ENCODE data around the gene ARID1B.

ARID1B gene

GRCh38 chr6:156919814-156920369 lies 142.7 kb downstream of the ARID1B start:
- H3K27ac Mint-ChIP-seq, result no peak overlapping the region
- peaks cover 32 to 56% of the 10 kb centered on the region in 2 donors for H3K4me1 Mint-ChIP-seq
- DNase-seq (no peak), ATAC-seq (replicated peaks) (no peak)
- no peaks in the 10 kb centered on the region for H3K27me3 Mint-ChIP-seq
- peaks cover 4 to 11% of the 10 kb centered on the region in 2 donors for H3K36me3 Mint-ChIP-seq
- no peaks in the 10 kb centered on the region for H3K9me3 Mint-ChIP-seq
- H3K4me3 Mint-ChIP-seq, result no peak overlapping the region

DNA sequence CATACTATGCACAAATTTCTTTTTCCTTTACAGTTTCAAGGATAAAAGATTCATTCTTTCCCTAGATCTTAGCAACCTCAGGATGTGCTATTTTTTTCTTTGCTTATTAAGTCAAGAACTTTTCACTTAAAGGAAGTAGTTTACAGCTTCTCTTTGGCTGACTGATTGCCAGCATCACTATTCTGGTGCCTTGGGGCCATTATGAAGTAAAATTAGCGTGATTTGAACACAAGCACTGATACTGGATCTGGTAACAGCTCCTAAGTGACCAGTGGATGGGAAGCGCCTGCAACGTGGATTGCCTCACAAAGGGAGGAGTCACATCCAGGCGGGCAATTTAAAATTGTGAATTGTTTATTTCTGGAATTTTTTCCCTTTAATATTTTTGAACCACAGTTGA lies 147.1 kb downstream of the ARID1B start:
- no peak for ATAC-seq (replicated peaks)
- DNase-seq, result no peak
- peaks cover 30 to 61% of the 10 kb centered on the region in 2 donors for H3K4me1 Mint-ChIP-seq
- H3K9me3 Mint-ChIP-seq, result no peaks in the 10 kb centered on the region
- H3K27ac Mint-ChIP-seq, result no peak overlapping the region
- no peak overlapping the region for H3K4me3 Mint-ChIP-seq
- H3K36me3 Mint-ChIP-seq, result peaks cover 11 to 17% of the 10 kb centered on the region in 2 donors
- H3K27me3 Mint-ChIP-seq, result no peaks in the 10 kb centered on the region

DNA sequence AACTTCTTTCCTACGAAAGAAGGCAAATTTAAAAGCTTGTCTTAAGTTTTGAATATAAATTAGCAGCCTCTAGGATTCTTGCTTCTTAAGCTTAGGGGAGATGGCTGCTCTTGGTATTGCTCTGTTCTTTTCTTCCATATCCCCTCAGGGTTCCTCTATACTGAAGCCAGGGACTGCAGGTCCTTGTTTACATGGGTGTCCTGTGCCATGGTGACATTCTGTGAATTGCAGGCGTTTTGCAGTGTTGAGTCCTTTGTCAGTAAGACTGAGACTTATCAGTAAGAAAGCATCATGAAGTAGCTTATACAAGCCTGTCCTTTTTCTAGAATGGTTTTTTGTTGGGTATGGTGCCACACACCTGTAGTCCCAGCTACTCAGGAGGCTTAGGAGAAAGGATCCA lies 147.8 kb downstream of the ARID1B start:
- Mint-ChIP-seq H3K4me1 (peaks cover 25 to 61% of the 10 kb centered on the region in 2 donors), H3K27me3 (no peaks in the 10 kb centered on the region), H3K36me3 (peaks cover 16 to 24% of the 10 kb centered on the region in 2 donors), H3K27ac (no peak overlapping the region), H3K4me3 (no peak overlapping the region), H3K9me3 (no peaks in the 10 kb centered on the region)
- no peak for ATAC-seq (replicated peaks)
- DNase-seq, result no peak

- H3K27me3 Mint-ChIP-seq, result no peaks in the 10 kb centered on the region
- H3K9me3 Mint-ChIP-seq, result peaks cover 0 to 1% of the 10 kb centered on the region in 2 donors
- DNase-seq (no peak), ATAC-seq (replicated peaks) (peak; percentile 42 to 43)
- H3K4me3 Mint-ChIP-seq, result no peak overlapping the region
- H3K4me1 Mint-ChIP-seq, result peaks cover 24 to 60% of the 10 kb centered on the region in 2 donors
- H3K36me3 Mint-ChIP-seq, result peaks cover 20 to 29% of the 10 kb centered on the region in 2 donors
- H3K27ac Mint-ChIP-seq, result no peak overlapping the region
Observed at GRCh38 chr6:156925718-156926607, 148.8 kb downstream of the ARID1B start.

- DNase-seq (no peak), ATAC-seq (replicated peaks) (peak in 1 of 2 donors; percentile 38)
- Mint-ChIP-seq H3K9me3 (peaks cover 0 to 1% of the 10 kb centered on the region in 2 donors), H3K36me3 (peaks cover 16 to 25% of the 10 kb centered on the region in 2 donors), H3K4me3 (no peak overlapping the region), H3K27ac (peak overlapping the region; percentile 27), H3K4me1 (peaks cover 24 to 68% of the 10 kb centered on the region in 2 donors), H3K27me3 (no peaks in the 10 kb centered on the region)
Observed at GRCh38 chr6:156928126-156928525, 150.9 kb downstream of the ARID1B start.

DNA sequence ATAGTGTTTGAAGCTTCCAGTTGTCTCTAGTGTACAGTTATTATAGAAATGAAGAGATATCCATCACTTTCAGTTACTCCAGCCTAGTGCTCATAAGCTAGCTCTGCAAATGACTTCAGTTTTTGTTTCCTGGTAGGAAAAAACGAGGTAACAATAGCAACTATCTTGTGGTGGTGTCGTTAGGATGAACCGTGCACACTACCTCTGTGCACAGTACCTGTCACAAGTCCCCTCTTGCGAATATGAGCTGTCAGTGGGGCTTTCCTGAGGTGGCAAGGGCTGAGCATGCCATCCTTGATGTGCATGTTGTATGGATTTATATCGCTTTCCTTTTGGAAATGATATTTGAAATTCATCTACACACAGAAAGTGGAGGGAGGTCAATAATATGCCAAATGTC lies 151.8 kb downstream of the ARID1B start:
- no peak for ATAC-seq (replicated peaks)
- DNase-seq, result no peak
- Mint-ChIP-seq H3K4me1 (peaks cover 29 to 77% of the 10 kb centered on the region in 2 donors), H3K27ac (no peak overlapping the region), H3K4me3 (no peak overlapping the region), H3K9me3 (peaks cover 0 to 1% of the 10 kb centered on the region in 2 donors), H3K27me3 (no peaks in the 10 kb centered on the region), H3K36me3 (peaks cover 16 to 25% of the 10 kb centered on the region in 2 donors)

DNA sequence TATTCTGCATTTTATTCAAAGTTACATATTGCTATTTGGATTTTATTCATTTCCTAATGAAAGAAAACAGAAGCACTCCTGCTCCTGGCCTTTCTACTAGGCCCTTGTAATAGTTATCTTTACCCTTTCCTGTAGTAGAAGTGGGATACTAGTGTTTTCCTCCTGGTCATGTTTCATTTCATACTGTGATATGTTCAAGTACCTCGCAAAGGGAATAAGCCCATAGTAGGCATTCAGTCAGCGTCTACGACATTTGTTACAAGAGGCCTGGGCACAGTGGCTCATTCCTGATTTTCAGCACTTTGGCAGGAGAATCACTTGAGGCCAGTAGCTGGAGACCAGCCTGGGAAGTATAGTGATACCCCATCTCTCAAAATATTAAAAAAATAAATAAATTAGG lies 154.1 kb downstream of the ARID1B start:
- Mint-ChIP-seq H3K36me3 (peaks cover 26 to 32% of the 10 kb centered on the region in 2 donors), H3K4me1 (peaks cover 21 to 69% of the 10 kb centered on the region in 2 donors), H3K4me3 (no peak overlapping the region), H3K9me3 (peaks cover 0 to 1% of the 10 kb centered on the region in 2 donors), H3K27ac (no peak overlapping the region), H3K27me3 (no peaks in the 10 kb centered on the region)
- DNase-seq (no peak), ATAC-seq (replicated peaks) (no peak)

DNA sequence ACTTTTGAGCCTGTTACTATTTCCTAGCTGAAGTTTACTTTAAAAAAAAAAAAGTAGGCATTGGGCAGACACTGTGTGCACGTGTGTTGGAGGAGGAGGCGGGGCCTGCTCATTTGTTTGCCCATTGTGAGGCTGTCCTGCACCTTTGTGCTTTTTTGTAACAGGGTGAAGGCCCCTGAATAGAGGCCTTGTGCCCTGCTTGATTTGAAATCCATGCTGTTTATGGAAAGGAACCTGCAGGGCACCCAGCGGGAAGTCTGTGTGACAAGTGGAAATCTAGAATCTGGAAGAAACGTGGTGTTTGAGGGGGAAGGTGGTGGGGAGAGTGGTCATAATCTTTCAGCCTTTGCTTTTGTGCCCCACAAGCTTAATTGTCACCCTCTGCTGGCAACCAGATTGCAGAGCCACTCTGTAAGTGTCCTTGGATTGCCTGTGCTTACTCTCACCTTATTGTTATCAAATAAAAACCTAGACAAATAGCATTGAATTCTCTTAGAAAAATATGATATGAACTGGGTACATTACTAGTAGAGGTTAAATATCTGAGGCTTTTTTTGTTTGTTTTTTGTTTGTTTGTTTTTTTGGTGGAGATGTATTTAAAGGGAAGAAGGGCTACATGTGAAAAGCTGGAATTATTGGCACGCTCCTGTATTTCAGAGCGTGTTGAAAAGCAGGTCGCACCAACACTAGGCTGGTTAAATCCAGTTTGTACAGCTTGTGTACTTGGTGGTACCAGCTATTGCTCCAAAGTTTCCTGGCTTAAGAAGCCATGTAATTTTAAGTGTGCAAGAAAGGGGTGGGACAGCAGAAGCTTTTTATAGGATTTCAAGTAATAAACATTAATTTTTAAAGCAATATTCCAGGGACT lies 156.3 kb downstream of the ARID1B start:
- peak overlapping the region; percentile 71 for H3K27ac Mint-ChIP-seq
- H3K9me3 Mint-ChIP-seq, result peaks cover 0 to 1% of the 10 kb centered on the region in 2 donors
- peaks cover 17 to 73% of the 10 kb centered on the region in 2 donors for H3K4me1 Mint-ChIP-seq
- no peak for DNase-seq
- no peak for ATAC-seq (replicated peaks)
- H3K27me3 Mint-ChIP-seq, result no peaks in the 10 kb centered on the region
- no peak overlapping the region for H3K4me3 Mint-ChIP-seq
- H3K36me3 Mint-ChIP-seq, result peaks cover 23 to 26% of the 10 kb centered on the region in 2 donors

DNA sequence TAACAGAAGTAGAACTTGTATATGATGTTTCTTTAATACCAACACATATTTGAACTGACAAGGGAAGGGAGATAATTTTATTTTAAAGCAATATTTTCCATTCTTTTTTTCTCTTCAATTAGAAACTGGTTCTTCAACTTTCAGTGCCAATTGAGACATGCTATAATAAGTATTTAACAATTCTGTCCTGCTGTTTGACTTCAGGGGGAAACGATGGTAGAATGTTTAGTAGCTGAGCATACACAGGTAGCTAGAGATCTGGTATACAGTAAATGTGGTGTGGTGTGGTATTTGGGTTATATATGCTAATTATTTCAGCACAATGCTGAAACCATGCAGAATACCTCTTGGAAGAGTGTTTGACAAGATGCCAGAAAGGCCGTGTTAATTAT lies 156.9 kb downstream of the ARID1B start:
- DNase-seq, result no peak
- Mint-ChIP-seq H3K36me3 (peaks cover 22 to 26% of the 10 kb centered on the region in 2 donors), H3K27me3 (no peaks in the 10 kb centered on the region), H3K27ac (no peak overlapping the region), H3K4me3 (no peak overlapping the region), H3K4me1 (peaks cover 17 to 76% of the 10 kb centered on the region in 2 donors), H3K9me3 (peaks cover 0 to 1% of the 10 kb centered on the region in 2 donors)
- ATAC-seq (replicated peaks), result no peak

GRCh38 chr6:156935000-156935399 lies 157.8 kb downstream of the ARID1B start:
- H3K4me3 Mint-ChIP-seq, result no peak overlapping the region

DNA sequence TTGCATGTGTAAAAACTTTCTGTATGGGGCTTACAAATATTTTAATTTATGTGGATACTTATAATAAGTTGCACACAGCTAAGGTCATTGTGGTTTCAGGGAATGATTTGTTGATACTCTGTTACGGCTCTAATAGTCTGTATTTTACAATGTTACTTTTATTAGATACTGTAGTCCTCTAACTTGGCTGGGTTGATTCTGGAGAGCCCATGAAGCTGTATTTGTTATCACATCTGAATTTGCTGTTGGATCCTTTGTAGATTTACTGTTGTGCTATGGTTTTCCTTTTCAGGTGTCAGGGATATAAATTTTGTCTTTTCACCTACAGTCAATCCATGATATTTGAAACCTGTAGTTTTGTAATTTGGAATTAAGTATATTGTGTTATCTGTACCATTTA lies 161.0 kb downstream of the ARID1B start:
- peaks cover 26 to 78% of the 10 kb centered on the region in 2 donors for H3K4me1 Mint-ChIP-seq
- peaks cover 11 to 17% of the 10 kb centered on the region in 2 donors for H3K36me3 Mint-ChIP-seq
- DNase-seq (no peak), ATAC-seq (replicated peaks) (no peak)
- H3K27ac Mint-ChIP-seq, result no peak overlapping the region
- H3K9me3 Mint-ChIP-seq, result no peaks in the 10 kb centered on the region
- no peaks in the 10 kb centered on the region for H3K27me3 Mint-ChIP-seq
- H3K4me3 Mint-ChIP-seq, result no peak overlapping the region

More at GRCh38 chr6:156935000-156935399, 157.8 kb downstream of the ARID1B start:
- peaks cover 0 to 1% of the 10 kb centered on the region in 2 donors for H3K9me3 Mint-ChIP-seq
- peaks cover 16 to 21% of the 10 kb centered on the region in 2 donors for H3K36me3 Mint-ChIP-seq
- DNase-seq, result no peak
- no peaks in the 10 kb centered on the region for H3K27me3 Mint-ChIP-seq
- no peak for ATAC-seq (replicated peaks)
- peaks cover 17 to 70% of the 10 kb centered on the region in 2 donors for H3K4me1 Mint-ChIP-seq
- H3K27ac Mint-ChIP-seq, result peak overlapping the region; percentile 9

- Mint-ChIP-seq H3K4me1 (peaks cover 25 to 71% of the 10 kb centered on the region in 2 donors), H3K9me3 (no peaks in the 10 kb centered on the region), H3K27me3 (no peaks in the 10 kb centered on the region)
Observed at GRCh38 chr6:156940221-156940620, 163.0 kb downstream of the ARID1B start.

DNA sequence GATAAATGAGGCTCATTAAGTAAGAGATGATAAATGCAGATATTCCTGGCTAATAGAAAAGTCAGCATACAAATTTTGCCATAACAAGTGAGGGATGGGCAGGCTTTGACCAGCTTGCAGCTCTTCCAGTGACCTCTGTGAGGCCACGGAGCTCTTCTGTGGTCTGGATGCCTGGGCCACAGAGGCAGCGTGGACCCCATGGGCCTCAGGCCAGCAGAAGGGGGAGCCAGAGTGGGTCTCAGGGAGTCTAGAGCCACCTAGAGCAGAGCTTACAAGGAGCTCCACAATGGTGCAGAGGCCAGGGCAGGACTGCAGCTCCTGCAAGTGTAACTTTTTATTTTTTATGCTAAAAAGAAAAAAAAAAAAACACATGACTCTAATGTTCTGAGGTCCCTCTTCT lies 165.1 kb downstream of the ARID1B start:
- H3K27me3 Mint-ChIP-seq, result no peaks in the 10 kb centered on the region
- no peak overlapping the region for H3K4me3 Mint-ChIP-seq
- no peak overlapping the region for H3K27ac Mint-ChIP-seq
- H3K36me3 Mint-ChIP-seq, result peaks cover 0 to 9% of the 10 kb centered on the region in 2 donors
- ATAC-seq (replicated peaks) (no peak), DNase-seq (no peak)
- H3K4me1 Mint-ChIP-seq, result peaks cover 31 to 77% of the 10 kb centered on the region in 2 donors
- peaks cover 0 to 2% of the 10 kb centered on the region in 2 donors for H3K9me3 Mint-ChIP-seq

More at GRCh38 chr6:156940221-156940620, 163.0 kb downstream of the ARID1B start:
- no peak for DNase-seq
- no peak overlapping the region for H3K27ac Mint-ChIP-seq
- no peak for ATAC-seq (replicated peaks)
- peaks cover 13 to 15% of the 10 kb centered on the region in 2 donors for H3K36me3 Mint-ChIP-seq
- no peak overlapping the region for H3K4me3 Mint-ChIP-seq

- Mint-ChIP-seq H3K36me3 (peaks cover 0 to 9% of the 10 kb centered on the region in 2 donors), H3K4me3 (no peak overlapping the region), H3K27me3 (no peaks in the 10 kb centered on the region), H3K4me1 (peaks cover 29 to 71% of the 10 kb centered on the region in 2 donors), H3K9me3 (peaks cover 0 to 2% of the 10 kb centered on the region in 2 donors), H3K27ac (no peak overlapping the region)
- DNase-seq (no peak), ATAC-seq (replicated peaks) (no peak)
Observed at GRCh38 chr6:156943166-156943565, 166.0 kb downstream of the ARID1B start.
